Activated CD4-positive, CD25-positive, alpha-beta regulatory T cell treated with anti-CD3 and anti-CD28 coated beads, Interleukin-2, amount 50 U/mL, for 24 hours (primary cell): ENCODE data around the gene SETD9.

Source experiments
- ATAC-seq, 2 donors: fragments of 150-1000 bp; cut with Tn5 transposase; one replicate each; pipeline ENCODE4 v1.10.0; 2021; ENCODE audit warnings: mild to moderate bottlenecking in 1 of 2, moderate library complexity in 1 of 2

The SETD9 gene, protein sequence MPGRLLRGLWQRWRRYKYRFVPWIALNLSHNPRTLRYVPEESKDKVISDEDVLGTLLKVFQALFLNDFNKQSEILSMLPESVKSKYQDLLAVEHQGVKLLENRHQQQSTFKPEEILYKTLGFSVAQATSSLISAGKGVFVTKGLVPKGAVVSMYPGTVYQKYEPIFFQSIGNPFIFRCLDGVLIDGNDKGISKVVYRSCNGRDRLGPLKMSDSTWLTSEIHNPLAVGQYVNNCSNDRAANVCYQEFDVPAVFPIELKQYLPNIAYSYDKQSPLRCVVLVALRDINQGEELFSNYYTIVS

DNA sequence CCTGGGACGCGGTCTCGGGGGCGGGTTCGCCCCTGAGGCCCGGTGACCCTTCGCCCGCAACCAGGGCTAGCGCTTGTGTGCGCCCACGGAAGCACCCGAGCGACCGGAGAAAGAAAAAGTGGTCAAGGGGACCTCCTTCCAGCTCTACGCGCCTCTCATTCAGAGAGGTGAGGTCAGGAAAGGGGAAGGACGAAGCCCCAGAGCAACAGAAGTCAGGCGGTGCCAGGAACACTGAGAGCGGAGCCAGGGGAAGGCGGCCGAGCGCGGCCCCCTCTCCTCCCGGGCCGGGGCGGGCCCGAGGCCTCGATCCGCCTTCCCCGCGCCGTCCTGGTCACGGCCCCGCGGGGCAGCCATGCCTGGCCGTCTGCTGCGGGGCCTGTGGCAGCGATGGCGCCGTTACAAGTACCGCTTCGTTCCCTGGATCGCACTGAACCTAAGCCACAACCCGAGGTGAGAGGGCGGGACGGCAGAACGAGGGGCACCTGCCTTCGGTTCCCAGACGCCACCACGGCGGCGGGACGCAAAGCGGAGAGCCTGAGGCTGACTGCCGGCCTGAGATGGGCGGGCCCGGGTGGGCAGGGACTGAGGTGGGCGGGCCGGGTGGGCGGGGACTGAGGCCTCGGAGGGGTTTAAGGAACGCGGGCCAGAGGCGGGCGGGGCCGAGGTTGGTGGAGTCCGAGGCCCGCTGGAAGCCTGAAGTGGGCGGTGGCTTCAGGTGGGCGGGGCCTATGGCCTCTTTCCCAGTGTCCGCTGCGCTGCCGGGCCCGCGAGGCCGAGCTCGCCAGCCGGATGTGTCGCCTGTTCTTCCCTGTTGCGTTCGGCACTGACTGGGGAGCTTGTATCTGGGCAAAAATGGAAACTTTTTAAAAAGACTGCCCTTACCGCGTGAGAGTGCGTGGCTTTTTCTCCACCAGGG lies at the start of gene SETD9:
SETD9 (plus strand) TSS at position 303 of the 916 bp plus-strand sequence; CDS start at position 353, 50 bp downstream.
- peak; percentile 85 for ATAC-seq

DNA sequence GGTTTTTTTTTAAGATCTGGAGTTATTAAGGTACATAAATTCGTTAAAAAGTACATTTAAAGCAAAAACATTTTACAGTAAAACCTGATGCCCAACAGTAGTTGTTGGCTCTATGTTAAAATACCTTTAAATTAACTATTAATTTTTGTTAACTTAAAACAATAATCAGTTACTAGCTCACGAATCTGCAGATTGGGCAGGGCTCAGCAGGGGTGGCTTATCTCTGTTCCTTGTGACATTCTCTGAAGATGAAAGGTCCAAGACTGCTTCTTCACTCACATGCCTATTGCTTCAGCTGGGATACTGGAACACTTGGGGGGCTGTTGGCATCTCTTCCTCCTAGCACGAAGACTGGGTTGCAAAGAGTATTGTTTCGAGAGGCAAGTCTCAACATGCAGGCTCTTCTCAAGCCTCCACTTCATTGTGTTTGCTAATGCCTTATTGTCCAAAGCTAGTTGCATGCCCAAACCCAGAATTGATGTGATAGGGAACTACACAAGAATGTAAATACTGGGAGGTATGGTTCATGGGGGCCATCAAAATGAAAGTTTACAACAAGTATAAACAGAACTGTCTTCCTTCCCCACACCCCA lies 47.4 kb upstream of the SETD9 start:
- ATAC-seq = no peak

DNA sequence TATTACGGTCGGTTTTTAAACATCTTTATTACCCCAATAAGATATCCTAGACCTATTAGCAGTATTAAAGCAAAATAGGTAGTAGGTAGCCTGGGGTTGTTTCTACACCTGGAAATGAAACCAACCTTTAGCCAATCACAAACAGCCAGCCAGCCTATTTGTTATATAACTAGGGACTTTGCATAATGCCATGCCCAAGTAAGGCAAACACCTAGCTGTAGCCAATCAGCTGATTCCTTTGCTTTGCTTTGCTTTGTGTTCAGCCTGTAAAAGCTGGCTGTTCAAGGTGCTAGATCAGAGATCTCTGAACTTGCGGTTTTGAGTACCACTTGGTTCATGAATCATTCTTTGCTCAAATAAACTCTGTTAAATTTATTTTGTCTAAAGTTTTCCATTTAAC lies 46.5 kb upstream of the SETD9 start:
- ATAC-seq = peak; percentile 51 to 58

DNA sequence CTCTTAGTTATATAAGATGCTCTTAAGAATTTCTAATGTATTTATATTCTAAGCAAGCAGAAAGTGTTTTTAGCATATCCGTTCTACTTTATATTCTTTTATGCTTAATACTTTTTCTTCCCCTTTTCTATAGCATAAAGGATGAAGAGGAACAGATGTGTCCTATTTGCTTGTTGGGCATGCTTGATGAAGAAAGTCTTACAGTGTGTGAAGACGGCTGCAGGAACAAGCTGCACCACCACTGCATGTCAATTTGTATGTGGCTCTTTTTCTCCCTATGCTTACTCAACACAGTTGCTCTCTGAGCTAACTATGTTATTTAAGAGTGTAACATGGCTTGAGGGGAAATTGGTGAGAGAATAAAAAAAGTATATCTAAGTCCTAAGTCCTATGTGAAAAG lies 37.6 kb upstream of the SETD9 start:
- no peak for ATAC-seq

DNA sequence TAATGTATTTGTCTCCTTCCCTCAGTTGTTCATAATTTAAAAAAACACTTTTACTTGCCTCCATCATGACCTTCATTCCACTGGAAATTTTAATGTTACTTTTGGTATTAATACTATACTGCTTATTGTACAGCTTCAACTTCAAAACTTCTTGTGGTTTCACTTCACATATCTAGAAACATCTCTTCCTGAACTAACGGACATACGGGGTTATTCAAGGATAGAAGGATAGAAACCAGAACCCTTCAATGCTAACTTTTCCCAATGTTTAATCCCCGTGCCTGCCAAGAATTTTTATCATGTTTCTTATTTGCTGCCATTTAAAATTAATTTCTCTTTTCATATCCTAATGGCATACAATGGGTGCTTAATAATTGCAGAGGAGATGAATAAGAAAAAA lies 36.3 kb upstream of the SETD9 start:
- peak in 1 of 2 donors; percentile 20 for ATAC-seq

DNA sequence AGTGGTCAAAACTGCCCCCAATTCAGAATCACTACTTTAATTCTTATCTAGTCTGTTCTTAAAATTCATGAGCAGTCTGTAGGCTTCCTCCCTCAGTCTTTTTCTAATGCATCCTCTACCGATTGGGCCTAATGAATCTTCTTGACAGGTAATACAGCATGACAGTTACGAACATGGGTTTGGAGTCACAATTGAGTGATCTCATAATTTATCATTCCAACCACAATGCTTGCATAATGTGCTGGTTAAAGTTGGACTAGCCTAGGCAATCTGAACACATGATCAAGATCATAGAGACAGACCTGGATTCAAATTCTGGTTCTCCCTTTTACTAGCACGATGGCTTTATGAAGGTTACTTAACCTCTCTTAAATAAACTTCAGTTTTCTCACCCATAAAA lies 33.1 kb upstream of the SETD9 start:
- ATAC-seq = peak; percentile 56 to 80

DNA sequence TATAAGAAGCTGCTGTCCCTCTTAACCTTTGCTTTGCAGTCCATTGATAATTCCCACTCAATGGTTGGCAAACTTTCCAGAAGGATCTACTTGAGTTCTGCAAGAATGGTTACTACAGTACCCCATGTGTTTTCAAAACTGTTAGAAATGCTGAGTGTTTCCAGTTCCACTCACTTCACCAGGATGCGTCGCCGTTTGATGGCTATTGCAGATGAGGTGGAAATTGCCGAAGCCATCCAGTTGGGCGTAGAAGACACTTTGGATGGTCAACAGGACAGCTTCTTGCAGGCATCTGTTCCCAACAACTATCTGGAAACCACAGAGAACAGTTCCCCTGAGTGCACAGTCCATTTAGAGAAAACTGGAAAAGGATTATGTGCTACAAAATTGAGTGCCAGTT lies 27.8 kb upstream of the SETD9 start:
- no peak for ATAC-seq

DNA sequence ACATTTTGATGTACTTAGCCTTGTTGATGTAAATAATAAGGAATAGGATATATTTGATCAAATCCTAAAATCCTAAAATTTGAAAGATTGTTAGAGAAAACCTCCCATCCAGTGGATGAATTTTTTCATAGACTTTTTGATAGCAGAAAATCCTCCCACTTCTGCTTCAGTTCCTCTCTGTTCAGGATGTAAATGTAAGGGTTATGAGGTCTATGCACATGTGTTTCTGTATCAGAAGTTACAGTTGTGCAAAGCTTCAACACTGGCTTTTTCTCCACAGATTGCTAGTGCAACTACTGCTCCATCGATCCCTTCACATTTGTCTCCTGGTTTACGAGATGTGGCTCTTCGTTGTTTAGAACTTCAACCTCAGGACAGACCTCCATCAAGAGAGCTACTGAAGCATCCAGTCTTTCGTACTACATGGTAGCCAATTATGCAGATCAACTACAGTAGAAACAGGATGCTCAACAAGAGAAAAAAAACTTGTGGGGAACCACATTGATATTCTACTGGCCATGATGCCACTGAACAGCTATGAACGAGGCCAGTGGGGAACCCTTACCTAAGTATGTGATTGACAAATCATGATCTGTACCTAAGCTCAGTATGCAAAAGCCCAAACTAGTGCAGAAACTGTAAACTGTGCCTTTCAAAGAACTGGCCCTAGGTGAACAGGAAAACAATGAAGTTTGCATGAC lies 16.0 kb upstream of the SETD9 start:
- peak in 1 of 2 donors; percentile 36 for ATAC-seq

DNA sequence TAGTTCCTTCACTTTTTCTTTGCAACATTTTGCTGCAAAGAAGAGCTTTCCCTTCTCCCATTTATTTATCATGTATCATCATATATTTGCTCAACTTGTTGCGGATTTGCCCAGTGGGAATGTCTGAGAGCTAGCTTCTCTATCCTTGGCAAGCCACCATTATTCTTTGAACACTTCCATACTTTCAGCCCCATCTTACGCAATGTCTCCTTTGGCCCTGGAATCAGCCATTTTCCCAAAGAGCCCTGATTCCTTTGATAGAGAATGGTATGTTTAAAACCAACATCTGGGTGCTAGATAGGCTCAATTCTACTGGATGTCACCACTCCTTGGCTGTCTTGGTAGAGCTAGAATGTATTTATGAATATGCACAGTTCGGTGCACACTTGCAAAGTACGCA lies 12.6 kb upstream of the SETD9 start:
- no peak for ATAC-seq

DNA sequence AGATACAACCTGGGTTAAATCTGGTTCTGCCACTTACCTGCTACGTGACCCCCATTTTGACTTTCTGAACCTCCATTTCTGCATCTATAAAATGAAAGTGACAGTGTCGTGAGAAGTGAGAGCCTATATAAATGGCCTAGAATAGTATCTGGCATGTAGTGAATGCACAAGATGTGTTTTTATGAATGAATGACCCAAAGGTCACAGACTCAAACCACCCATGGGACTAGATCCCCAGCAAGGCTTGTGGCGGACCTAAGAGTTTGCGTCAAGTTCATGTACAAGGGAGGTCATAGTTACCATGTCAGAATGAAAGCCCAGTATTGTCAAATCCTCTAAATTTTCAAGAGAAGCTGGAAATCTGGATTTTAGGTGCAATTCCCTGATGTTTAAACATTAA lies 11.2 kb upstream of the SETD9 start:
- no peak for ATAC-seq

DNA sequence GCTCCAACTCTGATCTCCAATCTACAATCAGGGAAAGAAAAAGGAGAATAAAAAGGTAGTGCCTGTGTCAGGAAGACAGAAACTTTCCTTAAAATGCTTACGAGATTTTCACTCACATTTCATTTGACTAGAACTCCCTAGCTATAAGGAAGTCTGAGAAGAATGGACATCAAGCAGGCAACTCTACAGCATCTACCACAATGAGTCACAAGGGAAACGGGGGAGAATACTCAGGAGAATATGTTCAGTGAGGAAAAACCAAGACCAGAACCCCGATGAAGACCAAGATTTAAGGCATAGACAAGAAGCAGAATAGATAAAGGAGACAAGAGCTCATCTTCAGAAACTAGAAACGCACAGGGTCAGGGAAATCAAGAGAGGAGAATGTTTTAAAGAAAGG lies 9.0 kb upstream of the SETD9 start:
- no peak for ATAC-seq

DNA sequence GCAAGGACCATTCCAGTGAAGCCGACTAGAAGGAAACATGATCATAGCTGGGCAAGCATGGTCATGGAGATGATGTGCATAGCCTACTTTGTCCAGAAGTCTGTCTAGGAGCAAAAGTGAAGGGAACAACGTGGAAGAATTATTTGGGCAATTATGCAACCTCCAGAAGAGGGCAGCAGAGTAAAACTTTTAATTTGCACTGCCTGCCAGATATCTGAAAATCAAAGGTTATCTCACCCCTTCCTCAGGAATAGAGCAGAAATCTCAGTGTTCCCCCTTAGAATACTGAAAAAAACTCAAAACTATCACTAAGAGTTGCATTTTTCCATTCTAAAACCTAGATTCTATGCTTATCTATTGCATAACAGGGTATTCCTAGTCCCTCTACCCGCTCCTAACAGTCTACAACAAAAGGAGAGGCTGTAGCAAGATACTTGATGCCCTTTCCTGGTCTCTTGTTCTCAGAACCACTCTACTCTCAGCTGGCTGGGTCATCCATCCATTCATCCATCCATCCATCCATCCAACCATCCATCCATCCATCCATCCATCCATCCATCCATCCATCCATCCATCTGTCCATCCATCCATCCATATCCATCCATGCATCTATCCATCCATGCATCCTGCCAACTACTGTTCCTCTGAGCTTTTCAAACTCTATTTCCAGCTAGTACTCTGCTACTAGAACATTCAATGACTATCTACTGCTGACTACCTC lies 8.4 kb upstream of the SETD9 start:
- peak; percentile 48 for ATAC-seq

DNA sequence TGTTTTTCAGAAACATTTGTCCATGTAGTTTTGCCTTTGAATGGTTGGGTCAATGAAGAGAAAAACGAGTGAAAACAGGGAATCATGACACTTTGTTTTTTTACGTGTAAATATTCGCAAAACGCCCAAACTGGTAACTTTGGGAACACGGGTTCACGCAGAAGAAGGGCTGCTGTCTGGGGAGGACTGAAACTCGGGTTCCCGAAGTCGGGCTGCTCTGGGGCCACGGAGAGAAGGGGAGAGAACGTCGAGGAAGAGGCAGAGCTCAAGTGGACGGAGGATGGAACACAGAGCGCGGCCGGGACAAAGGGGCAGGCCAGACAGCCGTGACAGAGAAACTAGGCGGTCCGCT lies 478 bp upstream of the SETD9 start:
- peak in 1 of 2 donors; percentile 18 for ATAC-seq

DNA sequence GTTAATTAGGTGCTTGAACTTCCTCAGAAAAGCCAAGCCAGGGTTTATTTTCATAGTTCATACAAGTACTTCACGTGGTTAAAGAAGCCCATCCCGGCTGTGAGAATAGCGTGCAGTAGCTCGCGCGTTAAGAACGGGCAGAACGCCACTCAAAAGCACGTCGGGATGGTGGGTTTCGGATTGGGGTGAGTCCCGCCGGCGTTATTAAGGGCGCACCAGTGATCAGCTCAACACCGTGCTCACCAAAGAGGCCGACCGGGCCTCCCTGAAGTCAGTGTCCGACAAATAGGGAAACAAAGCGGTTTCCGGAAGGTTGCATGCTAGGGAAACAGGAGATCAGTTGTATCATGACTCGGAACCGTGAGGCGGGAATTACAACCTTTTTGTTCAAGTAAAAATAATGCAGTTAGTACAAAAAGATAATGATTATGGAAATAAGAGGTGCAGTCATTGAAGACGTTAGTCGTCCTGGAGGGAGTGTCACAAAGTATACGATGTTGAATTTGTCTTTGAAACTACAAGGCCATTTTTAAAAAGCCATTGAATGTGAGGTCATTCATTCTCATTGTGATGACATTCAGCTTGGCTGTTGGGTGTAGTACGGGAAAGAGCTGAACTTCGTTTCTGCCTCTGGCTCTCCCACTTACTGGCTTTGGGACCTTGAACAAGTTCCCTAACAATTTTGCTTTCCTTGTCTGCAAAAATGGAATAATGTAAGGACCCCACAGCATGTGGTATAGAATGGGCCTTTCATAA lies 992 bp downstream of the SETD9 start:
- peak; percentile 15 to 19 for ATAC-seq

DNA sequence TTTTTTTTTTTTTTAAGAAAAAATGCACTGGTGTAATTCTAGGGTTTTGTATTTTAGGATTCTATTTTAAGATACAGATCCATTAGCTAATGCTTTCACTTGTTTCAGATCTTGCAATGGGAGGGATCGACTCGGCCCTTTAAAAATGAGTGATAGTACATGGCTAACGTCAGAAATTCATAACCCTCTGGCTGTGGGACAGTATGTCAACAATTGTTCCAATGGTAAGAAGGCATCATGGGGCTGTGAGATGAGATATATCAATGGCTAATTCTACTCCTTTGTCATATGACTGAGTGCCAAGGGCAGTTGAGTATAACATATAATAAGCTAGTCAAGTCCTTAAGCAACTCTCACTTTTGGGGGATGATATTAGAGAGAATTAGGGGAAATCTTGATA lies 4.4 kb downstream of the SETD9 start:
- ATAC-seq = no peak

DNA sequence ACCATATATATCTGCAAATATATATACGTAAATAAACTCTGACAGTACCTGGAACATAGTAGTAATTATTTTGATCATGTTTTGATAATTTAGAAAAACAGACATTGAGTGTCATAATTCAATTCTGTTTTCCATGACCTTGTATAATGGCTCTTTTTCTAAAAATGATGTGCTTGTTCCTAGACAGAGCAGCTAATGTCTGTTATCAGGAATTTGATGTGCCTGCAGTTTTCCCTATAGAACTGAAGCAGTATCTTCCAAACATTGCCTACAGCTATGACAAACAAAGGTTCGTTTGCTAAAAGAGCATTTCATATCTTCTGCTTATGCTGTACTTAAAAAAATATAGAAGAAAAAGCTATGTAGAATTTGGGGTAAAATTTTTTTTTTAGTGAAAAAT lies 5.3 kb downstream of the SETD9 start:
- no peak for ATAC-seq

DNA sequence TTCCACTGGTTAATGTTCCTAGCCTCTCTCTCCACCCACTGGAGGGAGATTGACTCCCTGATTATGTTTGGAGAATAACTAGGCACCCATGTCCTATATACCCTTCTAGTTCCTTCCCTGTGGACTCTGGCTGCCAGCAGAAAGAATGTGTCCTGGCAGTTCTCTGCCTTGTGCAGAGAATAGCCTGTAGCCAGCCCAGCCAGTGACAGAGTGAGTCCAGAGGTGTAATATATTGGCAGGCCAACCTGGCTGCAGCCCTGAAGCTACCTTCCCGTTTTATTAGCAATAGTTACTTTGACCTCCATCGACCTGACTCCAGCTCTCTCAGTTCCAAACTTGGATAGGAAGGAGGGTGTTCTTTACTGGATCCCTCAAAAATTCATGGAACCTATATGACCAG lies 8.1 kb downstream of the SETD9 start:
- ATAC-seq = no peak

DNA sequence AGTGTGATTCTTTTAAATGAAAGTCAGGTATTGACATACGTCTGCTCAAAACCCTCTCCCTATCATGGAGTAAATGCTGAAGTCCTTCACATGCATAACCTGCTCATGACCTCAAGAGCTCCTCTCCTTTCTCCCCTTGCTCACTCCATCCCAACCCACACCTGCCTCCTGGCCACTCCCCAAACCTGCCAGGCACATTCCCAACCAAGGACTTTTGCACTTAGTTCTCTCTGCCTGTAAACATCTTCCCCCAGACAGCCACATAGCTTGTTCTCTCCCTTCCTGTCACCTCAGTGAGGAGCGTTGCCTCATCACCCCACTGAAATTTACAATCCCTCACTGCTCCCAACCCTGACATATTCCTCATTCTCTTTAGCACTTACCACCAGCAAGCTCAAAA lies 8.7 kb downstream of the SETD9 start:
- no peak for ATAC-seq

DNA sequence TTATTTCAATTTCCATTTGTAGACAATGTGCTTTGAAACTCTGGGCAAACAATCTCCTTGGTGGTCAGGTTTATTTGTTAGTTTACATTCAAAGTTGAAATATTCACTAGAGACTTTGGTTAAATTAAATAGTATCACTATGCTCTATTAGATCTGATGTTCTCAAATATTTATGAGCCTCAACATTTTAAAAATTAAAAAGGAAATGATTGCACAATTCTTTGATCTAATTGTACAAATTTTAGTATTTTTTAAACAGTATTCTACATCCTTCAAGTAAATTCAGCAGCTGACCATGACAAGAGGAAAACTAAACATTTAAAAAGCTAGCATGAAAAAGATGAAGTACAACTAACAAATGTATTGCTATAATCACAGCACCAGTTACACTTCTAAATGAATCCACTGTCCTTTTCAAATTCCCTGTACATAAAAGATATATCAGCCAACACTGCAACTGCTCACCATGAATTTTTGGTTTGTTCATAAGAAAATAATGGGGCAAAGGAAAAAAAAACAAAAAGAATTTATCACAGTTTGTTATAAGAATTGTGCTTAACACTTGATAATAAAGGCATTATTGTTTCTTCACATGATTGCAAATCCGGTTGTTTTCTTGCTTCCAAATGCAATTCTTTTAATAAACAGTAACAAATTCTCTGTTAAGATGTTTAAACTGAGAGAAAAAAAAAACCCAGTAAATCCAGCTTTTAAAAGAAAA lies 10.7 kb downstream of the SETD9 start:
- ATAC-seq = no peak

DNA sequence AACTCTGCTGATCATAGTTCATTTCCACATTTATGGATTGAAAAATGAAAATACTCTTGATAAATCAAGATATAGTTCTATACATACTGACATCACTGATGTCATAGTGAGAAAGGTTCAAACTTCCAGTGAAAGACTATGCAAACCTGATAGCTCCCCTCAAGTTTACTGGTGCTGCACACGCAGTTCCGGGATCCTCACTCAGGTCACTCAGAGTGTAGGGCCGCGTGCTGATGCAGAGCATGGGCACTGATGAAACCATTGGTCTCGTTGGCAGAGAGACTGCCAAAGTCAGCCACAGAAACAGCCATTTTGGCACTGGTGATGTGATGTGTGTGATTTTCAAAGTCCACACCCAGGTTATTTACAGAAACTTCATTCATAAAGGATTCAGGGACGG lies 13.5 kb downstream of the SETD9 start:
- no peak for ATAC-seq

DNA sequence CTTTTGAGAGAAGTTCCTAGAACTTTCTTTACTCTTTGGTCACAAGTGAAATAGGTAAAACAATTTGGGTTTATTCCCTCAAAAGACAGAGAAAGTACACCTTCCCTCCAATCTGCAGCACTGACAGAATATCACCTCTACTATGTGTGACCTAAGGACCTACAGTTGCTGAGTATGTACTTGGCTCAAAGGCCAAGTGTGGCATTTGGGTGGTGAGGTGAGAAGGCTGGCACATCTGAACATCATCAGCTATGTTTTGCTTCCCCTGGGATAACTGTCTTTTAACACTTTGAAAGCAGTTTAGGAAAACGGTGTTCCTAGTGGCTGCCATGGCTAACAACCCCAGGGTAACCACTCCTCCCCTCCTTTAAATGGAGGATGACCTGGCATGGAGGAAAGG lies 24.9 kb downstream of the SETD9 start:
- no peak for ATAC-seq
